Stimulated activated CD4-positive, alpha-beta T cell treated with anti-CD3 and anti-CD28 coated beads, TNF-alpha, amount 100 ng/mL, for 24 hours (primary cell): ENCODE data around the gene DDHD1.
"Not testable (repeated sequence)": the region's sequence is repeated elsewhere in the genome, so short reads cannot be mapped to it uniquely, and the experiment has no call there.

Source experiments
- DNase-seq, 3 experiments: peaks; one replicate each; pipeline ENCODE4 v3.0.0-alpha.2; 2020; ENCODE audit warnings: low read depth in 3 of 3

DDHD1 gene

GRCh38 chr14:53152887-53153701 lies at the start of gene DDHD1:
TSS of gene DDHD1 (minus strand) at chr14:53153323. CDS start at chr14:53153098, 225 bp downstream.
- DNase-seq, result peak; percentile 68 to 79 (median 74)

DNA sequence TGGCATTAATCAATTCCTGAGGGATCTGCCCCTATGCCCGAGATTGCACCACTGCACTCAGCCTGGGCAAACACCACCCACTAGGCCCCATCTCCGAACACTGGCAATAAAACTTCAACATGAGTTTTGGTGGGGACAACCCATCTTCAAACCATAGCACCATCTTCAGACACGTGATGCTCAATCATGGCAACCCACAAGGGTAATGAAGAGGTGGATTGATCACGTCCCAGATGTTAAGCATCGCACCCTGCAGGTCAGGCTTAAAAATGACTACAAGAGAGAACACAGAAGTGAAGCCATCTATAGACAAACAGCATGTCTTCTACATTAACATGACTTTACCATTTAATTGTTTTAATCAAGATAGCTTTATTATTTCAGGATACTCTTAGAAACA lies 42.8 kb upstream of the DDHD1 start:
- no peak for DNase-seq

GRCh38 chr14:53193193-53193592 lies 40.1 kb upstream of the DDHD1 start:
- no peak for DNase-seq

DNA sequence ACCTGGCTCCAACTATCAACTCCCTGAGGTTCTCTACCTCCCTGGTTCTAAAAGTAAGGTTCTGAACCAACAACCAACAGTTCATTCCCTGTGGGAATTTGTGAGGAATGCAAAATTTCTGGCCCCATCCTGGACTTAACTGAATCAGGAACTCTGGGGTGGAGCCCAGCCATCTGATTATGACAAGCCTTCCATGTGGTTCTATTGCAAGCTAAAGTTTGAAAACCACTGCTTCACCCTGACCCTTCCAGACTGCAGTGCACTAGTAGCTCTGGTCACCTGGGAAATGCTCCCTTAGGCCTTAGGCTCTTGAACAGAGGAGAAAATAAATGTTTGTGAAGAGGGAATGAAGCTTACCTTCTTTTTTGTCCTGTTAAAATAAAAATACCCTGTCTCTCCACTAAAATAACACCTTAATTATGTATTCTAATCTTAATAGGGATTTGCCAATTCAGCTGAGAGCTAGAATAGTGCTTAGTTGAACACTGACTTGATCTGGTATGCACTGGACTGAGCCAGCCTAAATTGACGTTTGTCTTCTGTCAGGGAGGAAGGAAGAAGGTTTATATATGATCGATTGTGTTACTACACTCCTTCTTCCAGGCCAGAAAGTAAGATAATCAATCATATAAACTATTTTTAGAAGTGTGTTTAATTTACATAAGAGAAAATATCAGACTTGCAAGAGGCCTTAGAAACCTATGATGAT lies 39.1 kb upstream of the DDHD1 start:
- no peak for DNase-seq

DNA sequence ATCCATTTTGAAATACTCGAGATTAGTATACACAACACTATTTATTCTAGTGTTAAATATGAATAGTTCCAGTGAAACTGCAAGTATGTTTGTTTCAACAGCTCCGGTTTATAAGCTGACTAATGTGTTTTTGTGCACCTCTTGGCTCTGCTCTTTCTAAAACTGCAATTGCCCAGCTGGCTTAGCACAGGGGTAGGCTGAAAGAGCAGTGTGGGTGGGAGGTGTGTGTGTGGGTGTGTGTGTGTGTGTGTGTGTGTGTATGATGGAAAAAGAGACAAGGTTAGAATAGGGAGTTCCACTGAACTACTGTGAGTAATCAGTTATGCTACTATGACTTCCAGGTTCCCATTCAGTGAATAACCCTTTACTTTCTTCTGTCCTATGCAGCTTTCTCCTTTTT lies 37.8 kb upstream of the DDHD1 start:
- DNase-seq, result peak; percentile 43 to 73 (median 53)

DNA sequence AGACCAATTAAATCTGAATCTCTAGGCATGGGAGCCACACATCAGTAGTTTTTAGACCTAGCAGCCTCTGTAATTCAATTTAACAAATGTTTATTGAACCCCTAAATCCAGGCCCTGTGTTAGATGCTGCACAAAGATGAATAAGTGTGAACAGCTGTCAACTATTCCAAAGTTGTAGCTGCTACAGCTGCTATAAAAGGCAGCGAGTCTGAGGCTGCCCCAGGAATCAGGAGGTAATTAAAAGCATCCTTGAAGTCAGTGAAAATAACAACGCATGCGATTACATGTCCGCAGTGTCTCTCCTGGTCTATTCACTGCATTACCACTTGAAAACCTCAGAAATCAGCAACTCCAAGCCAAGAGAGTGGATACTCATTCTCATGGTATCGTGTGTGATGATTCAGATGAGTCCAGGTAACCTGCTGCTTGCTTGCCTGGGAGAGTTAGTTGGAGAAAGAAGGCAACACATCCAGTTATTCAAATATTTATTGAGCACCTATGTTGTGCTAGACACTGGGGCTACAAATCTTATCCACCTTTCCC lies 34.9 kb upstream of the DDHD1 start:
- DNase-seq, result no peak

DNA sequence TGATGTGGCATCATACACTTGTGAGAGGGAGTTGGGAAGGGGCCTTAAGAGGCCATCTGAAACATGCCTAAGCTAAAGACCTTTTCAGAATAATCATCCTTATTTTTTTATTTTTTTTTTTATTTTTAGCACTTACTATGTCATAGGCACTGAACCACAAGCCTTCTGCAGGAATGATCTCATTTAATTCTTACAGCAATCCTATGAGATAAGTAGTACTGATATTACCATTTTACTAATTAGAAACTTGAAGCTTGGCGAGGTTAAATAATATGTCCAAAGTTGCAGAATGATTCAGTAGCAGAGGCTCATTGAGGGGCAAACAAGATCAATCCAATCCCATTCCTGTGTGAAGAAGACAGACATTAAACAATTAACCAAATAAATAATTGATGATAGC lies 33.4 kb upstream of the DDHD1 start:
- no peak for DNase-seq

DNA sequence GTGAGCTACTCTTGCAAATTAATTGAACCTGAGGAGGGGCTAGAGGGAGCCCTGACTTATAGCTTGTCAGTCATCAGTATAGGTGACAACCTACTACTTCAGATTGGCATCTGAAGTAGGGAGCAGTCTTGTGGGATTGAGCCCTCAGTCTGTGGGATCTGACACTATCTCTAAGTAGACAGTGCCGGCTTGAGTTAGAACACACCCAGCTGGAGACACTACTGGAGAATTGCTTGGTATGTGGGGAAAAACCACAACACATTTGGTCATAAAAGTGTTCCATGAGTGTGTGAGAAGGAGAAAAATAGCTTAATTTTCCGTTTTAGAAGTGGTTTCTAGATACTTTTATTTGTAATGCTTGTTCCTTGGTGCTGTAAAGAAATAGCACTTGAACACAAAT lies 30.5 kb upstream of the DDHD1 start:
- DNase-seq, result no peak

GRCh38 chr14:53183056-53183455 lies 29.9 kb upstream of the DDHD1 start:
- DNase-seq, result no peak

DNA sequence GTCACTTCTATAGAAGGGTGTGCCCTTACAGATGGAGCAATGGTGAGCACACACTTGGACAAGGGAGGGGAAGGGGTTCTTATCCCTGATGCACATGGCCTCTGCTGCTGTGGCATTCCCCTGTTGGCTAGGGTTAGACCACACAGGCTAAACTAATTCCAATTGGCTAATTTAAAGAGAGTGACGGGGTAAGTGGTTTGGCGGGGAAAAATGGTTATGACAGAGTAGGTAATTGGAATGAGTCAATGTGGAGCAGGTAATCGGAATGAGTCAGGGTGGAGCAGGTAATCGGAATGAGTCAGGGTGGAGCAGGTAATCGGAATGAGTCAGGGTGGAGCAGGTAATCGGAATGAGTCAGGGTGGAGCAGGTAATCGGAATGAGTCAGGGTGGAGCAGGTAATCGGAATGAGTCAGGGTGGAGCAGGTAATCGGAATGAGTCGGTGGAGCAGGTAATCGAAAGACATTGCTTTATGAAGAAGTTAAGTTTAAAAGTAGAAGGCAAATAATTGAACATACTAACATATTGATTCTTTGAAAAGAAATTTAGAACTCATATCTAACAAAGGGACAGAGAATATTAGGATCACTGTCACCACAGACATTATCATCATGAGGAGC lies 28.4 kb upstream of the DDHD1 start:
- DNase-seq, result peak in 1 of 3 experiments; percentile 8

DNA sequence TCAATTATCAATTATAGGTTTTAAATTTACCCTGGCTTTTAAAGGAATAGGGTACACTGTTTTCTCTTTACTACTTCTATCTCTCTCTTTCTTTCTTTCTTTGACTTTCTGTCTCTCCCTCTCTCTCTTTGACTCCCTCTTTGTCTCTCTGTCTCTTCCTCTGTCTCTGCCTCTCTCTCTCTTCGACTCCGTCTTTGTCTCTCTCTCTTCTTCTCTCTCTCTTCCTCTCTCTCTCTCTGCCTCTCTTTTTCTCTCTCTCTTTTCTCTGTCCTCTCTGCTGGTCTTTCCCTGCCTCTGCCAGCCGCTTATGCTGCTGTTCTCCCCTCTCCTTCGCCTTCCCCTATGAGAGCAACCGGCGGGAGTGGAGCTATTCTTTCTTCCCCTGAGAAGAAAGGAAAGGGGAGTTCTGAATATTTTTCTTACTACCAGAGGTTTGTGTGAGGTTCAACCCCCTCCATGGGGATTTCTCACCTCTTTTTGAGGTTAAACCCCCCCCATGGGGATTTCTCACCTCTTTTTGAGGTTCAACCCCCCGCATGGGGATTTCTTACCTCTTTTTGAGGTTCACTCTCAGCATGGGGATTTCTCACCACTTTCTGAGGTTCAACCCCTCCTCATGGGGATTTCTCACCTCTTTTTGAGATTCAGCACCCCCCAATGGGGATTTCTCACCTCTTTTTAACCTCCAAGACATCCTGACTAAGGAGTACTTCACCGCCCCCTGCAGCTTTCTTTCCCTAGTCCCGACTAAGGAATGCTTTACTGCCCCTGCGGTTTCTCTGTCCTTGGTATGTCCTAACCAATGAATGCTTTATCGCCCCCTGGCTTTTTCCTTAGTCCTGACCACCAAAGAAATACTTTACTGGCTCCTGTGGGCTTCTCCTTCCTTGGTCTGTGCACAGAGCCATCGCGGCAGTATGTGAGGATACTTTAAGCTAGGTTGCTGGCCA lies 27.4 kb upstream of the DDHD1 start:
- DNase-seq, result peak; percentile 12 to 24 (median 13)

GRCh38 chr14:53179486-53180005 lies 26.4 kb upstream of the DDHD1 start:
- DNase-seq, result not testable (repeated sequence)

- DNase-seq, result no peak
Measured at GRCh38 chr14:53175375-53175774, 22.3 kb upstream of the DDHD1 start.

GRCh38 chr14:53174918-53175317 lies 21.8 kb upstream of the DDHD1 start:
- DNase-seq, result no peak

GRCh38 chr14:53168786-53169185 lies 15.7 kb upstream of the DDHD1 start:
- no peak for DNase-seq

- DNase-seq, result no peak
Measured at GRCh38 chr14:53167602-53168328, 14.6 kb upstream of the DDHD1 start.

DNA sequence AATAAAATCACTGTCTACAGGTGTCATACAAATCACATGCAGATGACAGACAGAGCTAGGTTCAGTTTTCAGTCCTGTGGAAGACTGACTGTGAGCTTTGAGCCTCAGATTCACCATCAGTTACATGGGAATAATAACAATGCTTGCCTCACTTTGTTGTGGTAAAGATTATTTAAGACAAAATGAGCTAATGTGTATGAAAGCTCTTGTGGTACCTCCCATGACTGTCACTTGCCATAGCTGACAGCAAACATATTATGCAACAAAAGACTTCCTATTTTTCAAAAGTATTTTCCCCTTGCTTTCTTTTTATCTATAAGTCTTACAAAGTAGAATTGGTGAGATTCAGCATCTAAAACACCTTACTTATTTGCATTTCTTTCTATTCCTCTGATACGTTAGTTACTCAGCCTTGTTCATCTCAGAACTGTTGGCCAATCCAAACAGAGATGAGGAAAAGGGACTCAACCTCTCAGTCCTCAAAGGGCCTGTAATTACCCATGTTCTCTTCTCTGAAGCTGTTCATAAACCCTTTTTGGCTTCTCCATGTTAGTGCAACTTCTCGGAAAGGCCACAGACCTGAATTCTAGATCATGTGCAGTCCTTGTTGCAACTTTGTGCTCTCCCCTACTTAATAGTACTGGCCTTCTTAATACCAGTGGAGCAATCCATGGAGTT lies 8.8 kb upstream of the DDHD1 start:
- DNase-seq, result no peak

DNA sequence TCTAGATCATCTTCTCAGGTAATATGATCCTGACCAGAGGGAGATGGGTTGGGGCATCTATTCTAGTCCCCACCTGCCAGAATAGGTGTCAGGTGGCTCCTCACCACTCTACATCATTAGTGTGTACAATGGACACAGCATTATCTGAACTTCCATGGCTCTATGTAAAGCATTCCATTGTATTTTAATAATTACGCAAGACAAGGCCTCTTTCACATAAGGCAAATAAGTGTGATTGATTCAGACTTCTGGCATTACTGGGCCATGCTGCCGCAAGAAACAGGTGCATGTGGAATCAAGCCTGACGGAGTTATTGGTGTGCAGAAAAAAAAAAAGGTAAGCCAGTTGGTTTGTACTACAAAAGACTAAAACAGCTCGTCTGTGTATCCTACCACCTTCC lies 3.1 kb upstream of the DDHD1 start:
- no peak for DNase-seq

GRCh38 chr14:53153702-53154112 lies 584 bp upstream of the DDHD1 start:
- DNase-seq, result peak in 1 of 3 experiments; percentile 29
